Neutrophil (primary cell): ENCODE measurements around the gene APCDD1L.

Experiments used
- H3K27ac ChIP-seq: fragments of 200-600 bp; sonication (generic); 2 replicates; pipeline ENCODE4 v1.5.1; 2016; ENCODE audit warnings: mild to moderate bottlenecking, moderate library complexity
- H3K27me3 ChIP-seq: fragments of 200-600 bp; sonication (generic); 2 replicates; pipeline ENCODE4 v1.6.0; 2016; ENCODE audit warnings: mild to moderate bottlenecking
- H3K36me3 ChIP-seq: fragments of 200-600 bp; sonication (generic); 2 replicates; pipeline ENCODE4 v1.5.1; 2017
- H3K4me1 ChIP-seq, 2 experiments: fragments of 200-600 bp in 1 of 2; sonication (generic) in 1 of 2; 1 replicate in 1 of 2; 2 replicates in 1 of 2; pipeline versions ENCODE4 v1.5.1 to v1.6.1; 2013 to 2016; ENCODE audit warnings: low read depth in 1 of 2, low read length in 1 of 2, mild to moderate bottlenecking in 1 of 2, moderate library complexity in 1 of 2; ENCODE audit not compliant: control insufficient read depth in 1 of 2, insufficient read depth in 1 of 2
- H3K4me3 ChIP-seq, 2 experiments: fragments of 200-600 bp in 1 of 2; sonication (generic) in 1 of 2; 1 replicate in 1 of 2; 2 replicates in 1 of 2; pipeline ENCODE4 v1.5.1; 2013 to 2016; ENCODE audit warnings: low read depth in 1 of 2, low read length in 1 of 2, mild to moderate bottlenecking in 1 of 2, moderate library complexity in 1 of 2
- H3K9me3 ChIP-seq: fragments of 200-600 bp; sonication (generic); 2 replicates; pipeline ENCODE4 v1.5.1; 2016
- TF ChIP-seq, protein P1 (sequence below): fragments of 200-600 bp; sonication (generic); IDR thresholded peaks from 2 replicates; pipeline ENCODE4 v1.5.1; 2016; ENCODE audit warnings: antibody characterized with exemption

APCDD1L gene

DNA sequence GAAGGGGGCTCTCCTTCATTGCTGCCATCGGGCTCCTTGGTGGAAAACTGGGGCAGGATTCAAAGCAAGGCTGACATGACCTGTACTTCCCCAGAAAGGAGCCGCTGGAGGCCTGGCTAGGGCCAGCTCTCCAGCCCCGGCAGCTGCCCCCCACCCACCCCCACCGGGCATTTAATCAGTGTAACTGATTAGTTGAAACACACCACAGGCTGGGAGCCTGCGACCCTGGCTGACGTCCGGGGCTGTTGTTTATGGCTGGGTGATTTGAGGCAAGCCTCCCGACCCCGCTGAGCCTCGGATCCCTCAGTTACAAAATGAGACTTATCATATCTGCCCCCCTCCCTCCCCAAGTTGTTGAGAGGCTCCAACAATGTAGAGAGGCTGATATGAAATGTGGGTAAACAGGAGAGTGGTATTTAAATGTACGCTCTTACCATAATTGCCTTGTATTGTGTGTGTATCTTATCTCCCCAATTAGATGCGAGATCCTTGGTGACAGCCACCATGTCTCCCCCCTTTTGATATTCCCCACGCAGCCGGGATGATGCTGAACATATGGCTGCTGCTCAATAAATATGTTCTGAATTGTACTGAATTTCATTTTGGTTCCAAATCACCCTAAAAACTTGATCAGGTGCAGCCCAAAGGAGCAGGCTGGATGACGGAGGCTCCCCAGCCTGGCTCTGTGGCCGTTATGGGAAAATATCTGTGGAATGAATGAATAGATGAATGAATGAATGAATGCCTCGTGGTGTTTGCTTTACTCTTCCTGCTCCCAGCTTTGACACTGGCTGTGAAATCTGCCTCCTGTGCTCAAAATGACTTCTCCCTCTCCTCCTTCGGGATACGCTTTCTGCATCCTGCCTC is 31.8 kb upstream of the APCDD1L start:
- Histone ChIP-seq H3K36me3 (no peaks in the 10 kb centered on the region), H3K27me3 (peaks cover 21% of the 10 kb centered on the region), H3K9me3 (no peaks in the 10 kb centered on the region), H3K27ac (no peak overlapping the region), H3K4me3 (no peak overlapping the region), H3K4me1 (no peaks in the 10 kb centered on the region)
- TF ChIP-seq, protein P1, sequence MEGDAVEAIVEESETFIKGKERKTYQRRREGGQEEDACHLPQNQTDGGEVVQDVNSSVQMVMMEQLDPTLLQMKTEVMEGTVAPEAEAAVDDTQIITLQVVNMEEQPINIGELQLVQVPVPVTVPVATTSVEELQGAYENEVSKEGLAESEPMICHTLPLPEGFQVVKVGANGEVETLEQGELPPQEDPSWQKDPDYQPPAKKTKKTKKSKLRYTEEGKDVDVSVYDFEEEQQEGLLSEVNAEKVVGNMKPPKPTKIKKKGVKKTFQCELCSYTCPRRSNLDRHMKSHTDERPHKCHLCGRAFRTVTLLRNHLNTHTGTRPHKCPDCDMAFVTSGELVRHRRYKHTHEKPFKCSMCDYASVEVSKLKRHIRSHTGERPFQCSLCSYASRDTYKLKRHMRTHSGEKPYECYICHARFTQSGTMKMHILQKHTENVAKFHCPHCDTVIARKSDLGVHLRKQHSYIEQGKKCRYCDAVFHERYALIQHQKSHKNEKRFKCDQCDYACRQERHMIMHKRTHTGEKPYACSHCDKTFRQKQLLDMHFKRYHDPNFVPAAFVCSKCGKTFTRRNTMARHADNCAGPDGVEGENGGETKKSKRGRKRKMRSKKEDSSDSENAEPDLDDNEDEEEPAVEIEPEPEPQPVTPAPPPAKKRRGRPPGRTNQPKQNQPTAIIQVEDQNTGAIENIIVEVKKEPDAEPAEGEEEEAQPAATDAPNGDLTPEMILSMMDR, result no peak

DNA sequence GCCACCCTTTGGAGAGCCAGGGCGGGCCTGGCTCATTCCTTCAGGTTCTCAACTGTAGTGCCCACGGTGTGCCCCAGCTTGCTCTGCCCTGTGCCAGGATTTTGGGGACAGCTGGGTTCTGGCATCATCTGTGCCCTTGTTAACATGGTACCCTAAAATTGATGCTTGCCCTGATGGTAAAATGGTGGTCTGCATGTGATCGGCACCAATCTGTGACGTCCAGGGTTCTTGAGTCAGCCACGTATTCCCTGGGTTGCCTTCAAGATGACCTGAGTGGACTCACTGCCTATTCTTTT is 31.2 kb upstream of the APCDD1L start:
- TF ChIP-seq, protein P1, result no peak
- no peaks in the 10 kb centered on the region for H3K36me3 ChIP-seq
- no peak overlapping the region for H3K4me3 ChIP-seq
- H3K27ac ChIP-seq, result no peak overlapping the region
- peaks cover 21% of the 10 kb centered on the region for H3K27me3 ChIP-seq
- no peaks in the 10 kb centered on the region for H3K9me3 ChIP-seq
- H3K4me1 ChIP-seq, result no peaks in the 10 kb centered on the region

DNA sequence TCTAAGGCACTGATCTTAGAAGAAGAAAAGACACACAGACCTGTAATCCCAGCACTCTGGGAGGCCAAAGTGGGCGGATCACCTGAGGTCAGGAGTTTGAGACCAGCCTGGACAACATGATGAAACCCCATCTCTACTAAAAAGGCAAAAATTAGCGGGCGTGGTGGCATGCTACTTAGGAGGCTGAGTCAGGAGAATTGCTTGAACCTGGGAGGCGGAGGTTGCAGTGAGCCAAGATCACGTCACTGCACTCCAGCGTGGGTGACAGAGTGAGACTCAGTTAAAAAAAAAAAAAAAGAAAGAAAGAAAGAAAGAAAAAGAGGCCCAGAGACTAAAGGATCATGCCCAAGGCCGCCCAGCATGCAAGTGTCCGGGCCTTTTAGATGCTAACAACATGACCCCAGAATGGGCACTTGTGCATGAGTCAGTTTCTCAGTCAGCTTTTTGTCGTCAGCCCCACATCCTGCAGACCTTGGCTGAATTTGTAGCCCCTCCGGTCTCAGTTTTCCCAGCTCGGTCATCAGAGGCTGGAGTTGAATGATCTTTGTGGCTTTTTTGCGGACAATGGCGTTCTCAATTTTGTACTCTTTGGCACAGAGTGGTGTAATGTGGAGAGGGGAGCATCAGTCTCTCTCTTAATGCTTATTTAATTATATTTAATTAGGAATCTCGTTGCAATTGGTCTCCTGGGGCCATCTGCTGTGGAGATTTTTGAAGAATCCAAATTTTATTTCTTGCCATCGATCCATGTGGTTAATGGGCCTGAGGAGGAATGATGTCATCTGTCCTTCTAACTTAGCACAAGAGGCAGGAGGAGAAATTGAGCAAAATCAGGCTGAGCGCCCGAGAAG is 30.6 kb upstream of the APCDD1L start:
- TF ChIP-seq, protein P1, result no peak
- H3K4me1 ChIP-seq, result no peaks in the 10 kb centered on the region
- no peaks in the 10 kb centered on the region for H3K9me3 ChIP-seq
- peaks cover 21% of the 10 kb centered on the region for H3K27me3 ChIP-seq
- no peaks in the 10 kb centered on the region for H3K36me3 ChIP-seq
- H3K4me3 ChIP-seq, result no peak overlapping the region
- H3K27ac ChIP-seq, result no peak overlapping the region

DNA sequence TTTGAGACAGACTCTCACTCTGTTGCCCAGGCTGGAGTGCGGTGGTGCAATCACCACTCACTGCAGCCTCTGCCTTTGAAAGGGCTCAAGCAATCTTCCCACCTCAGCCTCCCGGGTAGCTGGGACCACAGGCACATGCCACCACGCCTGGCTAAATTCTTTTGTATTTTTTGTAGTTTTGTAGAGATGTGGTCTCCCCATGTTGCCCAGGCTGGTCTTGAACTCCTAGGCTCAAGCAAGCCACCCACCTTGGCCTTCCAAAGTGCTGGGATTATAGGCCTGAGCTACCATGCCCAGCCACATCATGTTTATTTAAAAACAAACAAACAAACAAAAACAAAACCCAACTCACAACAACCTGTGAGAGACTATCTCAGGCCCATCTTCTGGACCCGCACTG is 29.7 kb upstream of the APCDD1L start:
- H3K4me3 ChIP-seq, result no peak overlapping the region
- H3K27ac ChIP-seq, result no peak overlapping the region
- H3K9me3 ChIP-seq, result no peaks in the 10 kb centered on the region
- no peaks in the 10 kb centered on the region for H3K36me3 ChIP-seq
- TF ChIP-seq, protein P1, result no peak
- no peaks in the 10 kb centered on the region for H3K4me1 ChIP-seq
- H3K27me3 ChIP-seq, result peaks cover 21% of the 10 kb centered on the region

DNA sequence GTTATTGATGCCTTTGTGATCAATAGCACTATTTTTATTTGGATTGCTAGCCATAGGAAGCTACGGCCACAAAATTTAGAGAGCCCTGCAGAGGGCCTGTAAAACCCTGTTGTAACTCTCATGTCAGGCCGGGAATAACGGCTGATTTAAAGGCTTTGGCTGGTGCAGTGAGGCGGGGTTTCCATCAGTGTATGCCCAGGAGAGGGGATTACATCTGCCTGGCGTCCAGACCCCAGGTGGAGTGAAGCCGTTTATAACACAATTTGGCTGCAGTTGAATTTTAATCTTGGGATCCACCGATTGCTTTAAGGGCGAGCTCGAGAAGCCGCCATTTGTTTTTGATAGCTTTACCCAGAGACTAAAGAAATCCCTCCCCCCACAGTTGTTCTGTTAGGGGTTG is 29.1 kb upstream of the APCDD1L start:
- no peaks in the 10 kb centered on the region for H3K36me3 ChIP-seq
- TF ChIP-seq, protein P1, result no peak

More for the DNA sequence above, 29.1 kb upstream of the APCDD1L start:
- no peaks in the 10 kb centered on the region for H3K9me3 ChIP-seq
- peaks cover 21% of the 10 kb centered on the region for H3K27me3 ChIP-seq
- H3K4me1 ChIP-seq, result no peaks in the 10 kb centered on the region
- no peak overlapping the region for H3K27ac ChIP-seq
- H3K4me3 ChIP-seq, result no peak overlapping the region
